Neutrophil (primary cell): ENCODE data around the gene TEPSIN.

Experiments
- H3K27ac ChIP-seq: fragments of 200-600 bp; sonication (generic); 2 replicates; pipeline ENCODE4 v1.5.1; 2016; ENCODE audit warnings: mild to moderate bottlenecking, moderate library complexity
- H3K27me3 ChIP-seq: fragments of 200-600 bp; sonication (generic); 2 replicates; pipeline ENCODE4 v1.6.0; 2016; ENCODE audit warnings: mild to moderate bottlenecking
- H3K36me3 ChIP-seq: fragments of 200-600 bp; sonication (generic); 2 replicates; pipeline ENCODE4 v1.5.1; 2017
- H3K4me1 ChIP-seq, 2 experiments: fragments of 200-600 bp in 1 of 2; sonication (generic) in 1 of 2; 1 replicate in 1 of 2; 2 replicates in 1 of 2; pipeline versions ENCODE4 v1.5.1 to v1.6.1; 2013 to 2016; ENCODE audit warnings: low read depth in 1 of 2, low read length in 1 of 2, mild to moderate bottlenecking in 1 of 2, moderate library complexity in 1 of 2; ENCODE audit not compliant: control insufficient read depth in 1 of 2, insufficient read depth in 1 of 2
- H3K4me3 ChIP-seq, 2 experiments: fragments of 200-600 bp in 1 of 2; sonication (generic) in 1 of 2; 1 replicate in 1 of 2; 2 replicates in 1 of 2; pipeline ENCODE4 v1.5.1; 2013 to 2016; ENCODE audit warnings: low read depth in 1 of 2, low read length in 1 of 2, mild to moderate bottlenecking in 1 of 2, moderate library complexity in 1 of 2
- H3K9me3 ChIP-seq: fragments of 200-600 bp; sonication (generic); 2 replicates; pipeline ENCODE4 v1.5.1; 2016
- CTCF ChIP-seq: fragments of 200-600 bp; sonication (generic); IDR thresholded peaks from 2 replicates; pipeline ENCODE4 v1.5.1; 2016; ENCODE audit warnings: antibody characterized with exemption

The TEPSIN gene

DNA sequence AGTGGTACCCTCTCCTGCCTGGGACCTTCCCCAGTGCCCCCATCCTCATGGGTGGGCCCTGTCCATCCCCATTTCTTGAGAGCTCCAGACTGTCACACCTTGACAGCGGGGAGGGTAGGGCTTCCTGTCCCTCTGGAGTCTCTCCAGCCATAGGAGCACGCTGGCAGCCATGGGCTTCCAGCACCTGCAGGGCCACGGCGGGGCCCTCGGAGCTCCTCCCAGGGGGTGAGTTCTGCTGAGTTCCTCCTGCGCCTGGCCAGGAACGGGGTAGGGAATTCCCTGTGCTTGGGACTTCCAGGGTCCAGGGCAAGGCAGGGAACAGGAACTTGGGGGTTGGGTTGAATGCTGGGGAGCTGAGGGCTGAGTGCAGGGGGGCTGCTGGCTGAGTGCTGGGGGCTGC lies 49.8 kb downstream of the TEPSIN start:
- no peaks in the 10 kb centered on the region for H3K9me3 ChIP-seq
- H3K27me3 ChIP-seq = peaks cover 12% of the 10 kb centered on the region
- peaks cover 10 to 11% of the 10 kb centered on the region in 2 experiments for H3K4me1 ChIP-seq
- no peak overlapping the region for H3K27ac ChIP-seq
- H3K4me3 ChIP-seq = no peak overlapping the region
- H3K36me3 ChIP-seq = peaks cover 4% of the 10 kb centered on the region
- TF ChIP-seq CTCF = no peak

- Histone ChIP-seq H3K27me3 (peaks cover 18% of the 10 kb centered on the region), H3K27ac (no peak overlapping the region), H3K4me3 (no peak overlapping the region), H3K4me1 (peaks cover 10 to 11% of the 10 kb centered on the region in 2 experiments), H3K36me3 (peaks cover 4% of the 10 kb centered on the region), H3K9me3 (no peaks in the 10 kb centered on the region)
- TF ChIP-seq CTCF = no peak
Measured at GRCh38 chr17:81188491-81188840, 50.4 kb downstream of the TEPSIN start.

DNA sequence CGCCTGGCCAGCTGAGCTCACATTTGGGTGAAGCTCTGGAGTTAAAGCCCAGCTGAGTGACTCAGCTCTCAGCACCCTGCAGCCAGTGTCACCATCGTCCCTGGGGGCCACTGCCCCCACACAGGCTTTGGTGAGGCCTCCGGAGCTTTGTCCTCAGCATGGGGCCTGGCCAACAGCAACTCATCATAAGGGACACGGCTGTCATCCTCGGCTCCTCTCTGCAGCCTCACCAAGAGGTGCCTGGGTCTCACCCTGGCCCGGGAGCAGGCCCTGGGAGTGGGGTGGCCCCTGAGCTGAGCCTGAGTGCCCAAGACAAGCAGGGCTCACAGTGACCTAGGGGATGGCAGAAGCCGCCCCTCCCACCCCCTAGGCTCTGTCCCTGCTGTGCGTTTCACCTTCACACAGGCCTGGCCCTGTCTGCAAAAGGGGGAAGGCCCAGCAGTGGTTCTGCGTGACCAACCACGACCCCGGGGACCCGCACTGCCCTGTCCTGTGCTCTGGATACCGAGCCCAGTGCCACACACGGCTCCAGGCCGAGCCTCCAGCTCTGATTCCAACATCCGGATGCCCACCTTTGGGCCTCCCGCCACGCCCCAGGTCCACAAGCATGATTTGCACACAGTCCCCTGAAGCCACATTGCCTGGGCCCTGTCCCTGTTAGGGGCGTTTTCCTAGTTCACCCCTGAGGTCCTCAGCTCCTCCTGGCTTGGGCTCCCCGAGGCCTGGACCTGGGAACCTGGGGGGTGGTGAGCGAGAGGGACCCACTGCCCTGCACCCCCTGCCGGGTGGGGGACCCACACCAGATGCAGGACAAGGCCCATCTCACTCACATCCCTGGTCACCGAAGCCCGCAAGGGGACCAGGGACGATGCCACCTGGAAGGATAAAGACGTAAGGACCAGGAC lies 51.0 kb downstream of the TEPSIN start:
- no peak for TF ChIP-seq CTCF
- H3K36me3 ChIP-seq = peaks cover 4% of the 10 kb centered on the region
- H3K4me1 ChIP-seq = peaks cover 10 to 11% of the 10 kb centered on the region in 2 experiments
- H3K4me3 ChIP-seq = no peak overlapping the region
- no peak overlapping the region for H3K27ac ChIP-seq
- no peaks in the 10 kb centered on the region for H3K9me3 ChIP-seq
- H3K27me3 ChIP-seq = peaks cover 20% of the 10 kb centered on the region

DNA sequence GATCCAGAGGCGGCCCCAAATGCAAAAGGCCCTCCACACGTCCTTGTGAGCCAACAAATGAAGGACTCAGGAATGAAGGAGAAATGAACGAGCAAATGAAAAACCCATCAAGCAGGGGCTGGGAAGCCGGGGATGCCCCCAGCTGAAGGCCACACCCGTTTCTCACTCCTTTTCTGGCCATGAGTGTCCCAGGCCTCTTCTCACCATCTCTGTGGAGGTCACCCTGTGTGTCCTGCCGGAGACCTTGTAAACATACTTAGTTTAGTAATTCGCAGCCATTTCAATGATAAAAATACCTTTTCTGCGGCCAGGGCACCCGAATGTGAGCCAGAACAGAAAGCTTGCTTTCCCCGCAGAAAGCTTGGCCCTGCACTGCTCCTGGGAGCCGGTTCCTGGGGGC lies 51.7 kb downstream of the TEPSIN start:
- H3K9me3 ChIP-seq = no peaks in the 10 kb centered on the region
- no peak for TF ChIP-seq CTCF
- H3K4me1 ChIP-seq = peaks cover 10 to 11% of the 10 kb centered on the region in 2 experiments
- H3K4me3 ChIP-seq = no peak overlapping the region
- peaks cover 4% of the 10 kb centered on the region for H3K36me3 ChIP-seq
- H3K27me3 ChIP-seq = peaks cover 20% of the 10 kb centered on the region
- H3K27ac ChIP-seq = no peak overlapping the region

GRCh38 chr17:81186203-81186602 lies 52.7 kb downstream of the TEPSIN start:
- Histone ChIP-seq H3K4me1 (peaks cover 10 to 11% of the 10 kb centered on the region in 2 experiments), H3K9me3 (no peaks in the 10 kb centered on the region), H3K27me3 (peaks cover 20% of the 10 kb centered on the region), H3K36me3 (peaks cover 4% of the 10 kb centered on the region), H3K27ac (no peak overlapping the region), H3K4me3 (no peak overlapping the region)
- no peak for TF ChIP-seq CTCF
